Urothelium cell line (cell line): ENCODE measurements around the gene OR1M1.

ENCODE experiments used
- DNase-seq: peaks from one replicate; pipeline ENCODE4 v3.0.0; 2011; ENCODE audit warnings: low spot score, mixed read lengths
- FAIRE-seq: peaks from 2 replicates; lab custom pipeline; 2011; peaks lifted over from hg19 to GRCh38; lab: Jason Lieb, UNC

Gene OR1M1

DNA sequence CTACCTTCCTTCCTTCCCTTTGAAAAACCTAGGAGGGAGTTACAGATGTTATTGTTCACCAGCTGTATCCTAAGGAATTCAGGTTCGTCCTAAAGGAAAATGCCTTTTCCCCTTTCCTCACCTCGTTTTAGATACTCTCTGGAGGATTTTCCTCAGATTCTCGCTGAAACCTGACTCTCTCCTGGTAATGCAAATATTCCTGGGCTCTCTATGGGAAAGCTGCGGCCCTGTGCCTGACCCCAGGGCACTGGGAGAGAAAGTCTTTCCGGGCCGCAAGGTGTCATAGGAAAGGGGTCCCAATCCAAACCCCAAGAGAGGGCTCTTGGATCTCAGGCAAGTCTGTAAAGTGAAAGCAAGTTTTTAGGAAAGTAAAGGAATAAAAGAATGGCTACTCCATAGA is 13.1 kb upstream of the OR1M1 start:
- DNase-seq (no peak), FAIRE-seq (no peak)

GRCh38 chr19:9075064-9075949 is 11.6 kb upstream of the OR1M1 start:
- no peak for FAIRE-seq

GRCh38 chr19:9076901-9077300 is 10.0 kb upstream of the OR1M1 start:
- DNase-seq (no peak), FAIRE-seq (no peak)

More at GRCh38 chr19:9075064-9075949, 11.6 kb upstream of the OR1M1 start:
- DNase-seq, result peak; percentile 94

DNA sequence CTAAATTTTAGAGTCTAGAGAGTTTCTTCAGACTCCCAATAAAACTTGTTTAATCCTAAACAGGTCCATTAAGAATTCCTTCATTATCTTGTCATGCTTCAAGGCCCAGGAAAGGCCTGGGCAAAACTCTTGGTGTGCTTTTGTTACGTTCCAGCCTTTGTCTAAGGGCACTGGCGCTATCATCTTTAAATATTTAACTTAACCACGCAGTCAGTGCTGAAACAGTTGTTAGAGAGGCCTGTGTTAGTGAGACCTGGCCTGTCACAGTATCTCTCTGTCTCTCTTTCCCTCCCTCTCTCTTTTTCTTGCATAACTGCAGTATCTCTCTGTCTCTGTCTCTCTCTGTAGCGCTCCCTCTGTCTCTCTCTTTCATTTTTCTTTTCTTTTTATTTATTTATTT is 8.2 kb upstream of the OR1M1 start:
- FAIRE-seq (no peak), DNase-seq (no peak)

GRCh38 chr19:9107375-9107774 is 20.5 kb downstream of the OR1M1 start, which contains the start of gene OR7G2:
Gene OR7G2 (minus strand): TSS chr19:9107475. CDS start chr19:9103243, 4,232 bp downstream.
- FAIRE-seq (no peak), DNase-seq (no peak)

DNA sequence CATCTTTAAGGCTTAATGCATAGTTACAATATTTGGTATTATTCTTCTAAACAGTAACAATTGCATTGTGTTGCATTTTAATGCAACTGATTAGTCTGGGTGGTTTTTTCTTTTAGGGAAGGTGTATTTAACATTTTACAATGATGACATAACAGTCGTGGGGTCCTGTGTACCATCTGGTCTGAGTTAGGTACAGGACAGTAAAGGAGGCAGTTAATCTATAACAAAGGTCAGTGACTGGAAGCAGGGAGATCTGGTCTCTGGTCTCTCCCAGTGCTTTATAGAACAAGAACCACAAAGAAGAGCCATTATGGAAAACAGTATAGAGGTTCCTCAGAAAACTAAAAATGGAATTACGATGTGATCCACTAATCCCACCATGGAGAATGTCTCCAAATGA is 23.1 kb downstream of the OR1M1 start:
- FAIRE-seq (no peak), DNase-seq (no peak)

DNA sequence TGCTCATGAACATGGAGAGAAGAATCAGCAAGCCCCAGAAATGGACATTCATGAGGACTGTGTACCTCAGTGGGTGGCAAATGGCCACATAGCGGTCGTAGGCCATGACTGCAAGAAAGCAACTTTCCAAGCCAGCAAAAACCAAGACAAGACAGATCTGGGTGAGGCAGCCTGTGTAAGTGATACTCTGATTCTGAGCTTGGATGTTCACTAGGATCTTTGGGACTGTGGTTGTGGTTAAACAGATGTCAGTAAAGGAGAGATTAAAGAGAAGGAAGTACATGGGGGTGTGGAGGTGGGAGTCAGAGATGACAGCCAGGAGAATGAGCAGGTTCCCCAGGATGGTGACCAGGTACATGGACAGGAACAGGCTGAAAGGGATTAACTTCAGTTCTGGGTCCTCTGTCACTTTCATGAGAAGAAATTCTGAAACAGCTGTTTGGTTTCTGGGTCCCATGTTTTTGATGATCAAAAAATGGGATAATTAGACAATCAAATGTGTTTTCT is 28.5 kb downstream of the OR1M1 start, which contains the start of gene OR7G1:
Gene OR7G1 (minus strand): TSS at position 457 of the 507 bp plus-strand sequence. CDS start 0 bp downstream, at position 457.
- DNase-seq (no peak), FAIRE-seq (no peak)

DNA sequence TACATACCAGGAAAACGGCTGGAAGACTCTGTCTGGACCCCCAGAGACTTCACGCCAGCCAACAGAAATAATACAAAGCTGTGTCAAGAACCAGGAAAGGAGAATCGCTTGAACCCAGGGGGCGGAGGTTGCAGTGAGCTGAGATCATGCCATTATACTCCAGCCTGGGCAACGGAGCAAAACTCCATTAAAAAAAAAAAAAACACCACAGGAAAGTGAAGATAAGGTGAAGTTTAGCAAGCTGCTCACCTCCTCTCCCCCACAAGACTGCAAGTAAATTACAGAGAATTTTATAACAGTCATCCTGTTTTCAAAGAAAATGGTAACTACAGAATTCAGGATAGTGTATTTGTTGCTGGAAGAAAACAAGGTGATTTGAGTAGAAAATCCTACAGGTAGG is 29.7 kb downstream of the OR1M1 start:
- no peak for FAIRE-seq

DNA sequence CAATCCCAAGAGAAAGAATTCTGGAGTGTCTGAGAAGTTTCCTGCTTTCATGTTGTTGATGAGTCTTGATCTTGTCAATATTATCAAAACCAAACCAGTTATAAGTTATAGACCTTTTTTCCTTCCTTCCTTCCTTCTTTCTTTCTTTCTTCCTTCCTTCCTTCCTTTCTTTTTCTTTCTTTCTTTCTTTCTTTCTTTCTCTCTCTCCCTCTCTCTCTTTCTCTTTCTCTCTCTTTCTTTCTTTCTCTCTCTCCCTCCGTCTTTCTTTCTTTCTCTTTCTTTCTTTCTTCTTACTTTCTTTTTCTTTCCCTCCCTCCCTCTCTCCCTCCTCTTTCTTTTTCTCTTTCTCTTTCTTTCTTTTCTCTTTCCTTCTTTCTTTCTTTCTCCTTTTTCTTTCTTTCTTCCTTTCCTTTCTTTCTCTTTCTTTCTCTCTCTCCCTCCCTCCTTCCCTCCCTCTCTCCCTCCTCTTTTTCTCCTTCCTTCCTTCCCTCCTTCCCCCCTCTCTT is 40.1 kb downstream of the OR1M1 start, which contains the start of gene OR7G3:
Gene OR7G3 (minus strand): TSS at position 51 of the 506 bp plus-strand sequence. CDS start 0 bp downstream, at position 51.
- no peak for FAIRE-seq
- no peak for DNase-seq

More for the DNA sequence above, 29.7 kb downstream of the OR1M1 start:
- DNase-seq, result no peak

- DNase-seq (peak; percentile 33), FAIRE-seq (no peak)
These were observed 41.3 kb downstream of the OR1M1 start for GRCh38 chr19:9128171-9128570.

GRCh38 chr19:9130965-9131364 is 44.1 kb downstream of the OR1M1 start:
- no peak for FAIRE-seq

GRCh38 chr19:9132422-9132821 is 45.6 kb downstream of the OR1M1 start:
- DNase-seq (no peak), FAIRE-seq (no peak)

More at GRCh38 chr19:9130965-9131364, 44.1 kb downstream of the OR1M1 start:
- DNase-seq, result no peak

GRCh38 chr19:9139609-9140158 is 52.8 kb downstream of the OR1M1 start:
- DNase-seq (no peak), FAIRE-seq (no peak)

DNA sequence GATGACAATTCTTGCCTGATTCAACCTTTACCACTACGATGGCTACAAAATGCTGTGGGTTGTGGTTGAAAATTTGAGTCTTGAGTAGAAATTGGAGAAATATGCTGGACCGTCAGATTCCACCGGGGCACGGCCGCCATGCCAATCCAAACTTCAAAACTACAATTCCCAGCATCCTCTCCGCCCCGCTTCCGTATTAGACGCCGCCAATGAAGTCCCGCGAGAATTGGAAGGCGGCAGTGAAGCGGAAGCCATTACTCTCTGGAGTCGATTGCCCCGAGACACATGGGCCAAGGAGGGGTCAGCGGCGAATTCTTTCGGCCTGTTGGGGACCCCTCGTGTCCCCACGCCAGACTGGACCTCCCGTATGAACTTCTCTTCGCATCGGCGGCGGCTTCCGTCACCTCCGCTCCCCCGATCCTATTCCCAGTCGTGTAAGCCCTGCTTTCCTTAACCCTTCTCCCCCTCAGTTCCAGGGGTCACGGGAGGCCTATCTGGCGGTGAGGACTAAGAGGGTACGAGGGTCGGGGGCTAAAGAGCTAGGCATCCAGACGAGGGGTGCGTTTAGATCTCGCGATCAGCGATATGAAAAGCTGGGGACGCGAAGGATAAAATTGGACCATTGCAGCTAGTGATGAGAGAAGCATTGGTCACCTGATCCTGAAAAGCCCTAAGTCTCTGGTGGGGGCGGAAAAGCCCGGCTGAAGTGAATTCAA is 53.5 kb downstream of the OR1M1 start, which contains the start of gene ZNF317:
Gene ZNF317 (plus strand): TSS at position 239 of the 716 bp plus-strand sequence. CDS start 15,620 bp downstream, outside the sequence.
- DNase-seq (peak; percentile 85), FAIRE-seq (no peak)

DNA sequence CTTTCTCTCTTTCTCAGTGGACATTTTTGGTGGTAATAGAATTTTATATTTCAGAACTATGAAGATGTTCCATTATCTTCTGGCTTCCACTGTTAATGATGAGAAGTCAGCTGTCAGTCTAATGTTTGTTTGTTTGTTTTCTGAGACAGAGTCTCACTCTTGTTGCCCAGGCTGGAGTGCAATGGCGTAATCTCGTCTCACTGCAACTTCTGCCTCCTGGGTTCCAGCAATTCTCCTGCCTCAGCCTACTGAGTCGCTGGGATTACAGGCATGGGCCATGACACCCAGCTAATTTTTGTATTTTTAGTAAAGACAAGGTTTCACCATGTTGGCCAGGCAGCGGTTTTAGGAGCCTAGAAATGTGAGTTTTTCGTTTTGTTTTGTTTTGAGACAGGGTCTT is 58.1 kb downstream of the OR1M1 start:
- no peak for FAIRE-seq
- DNase-seq, result no peak
